ENCODE measurements around the gene ACSF3.
A peak's percentile ranks its signal among the peaks of the same experiment; 100 is the strongest.

The ACSF3 gene

GRCh38 chr16:89093602-89094251 lies at the start of gene ACSF3:
ACSF3 (plus strand) TSS chr16:89093852; CDS start chr16:89100682, 6,830 bp downstream.
- DNase-seq (ENCODE audit: extremely low read depth in 1 of 2, low read depth in 1 of 2): peak; percentile 30 to 57

GRCh38 chr16:89044418-89045180 lies 49.1 kb upstream of the ACSF3 start:
- no peak for DNase-seq (ENCODE audit: extremely low read depth in 1 of 2, low read depth in 1 of 2)

- no peak for DNase-seq (ENCODE audit: extremely low read depth in 1 of 2, low read depth in 1 of 2)
These were observed 48.4 kb upstream of the ACSF3 start for GRCh38 chr16:89045181-89045815.

GRCh38 chr16:89045881-89046280 lies 47.8 kb upstream of the ACSF3 start:
- no peak for DNase-seq (ENCODE audit: extremely low read depth in 1 of 2, low read depth in 1 of 2)

GRCh38 chr16:89046491-89046890 lies 47.2 kb upstream of the ACSF3 start:
- DNase-seq (ENCODE audit: extremely low read depth in 1 of 2, low read depth in 1 of 2): no peak

GRCh38 chr16:89047331-89048089 lies 46.1 kb upstream of the ACSF3 start:
- DNase-seq (ENCODE audit: extremely low read depth in 1 of 2, low read depth in 1 of 2): no peak

GRCh38 chr16:89048090-89048725 lies 45.4 kb upstream of the ACSF3 start:
- DNase-seq (ENCODE audit: extremely low read depth in 1 of 2, low read depth in 1 of 2): no peak

GRCh38 chr16:89048871-89049422 lies 44.7 kb upstream of the ACSF3 start:
- no peak for DNase-seq (ENCODE audit: extremely low read depth in 1 of 2, low read depth in 1 of 2)

GRCh38 chr16:89049484-89050118 lies 44.1 kb upstream of the ACSF3 start:
- DNase-seq (ENCODE audit: extremely low read depth in 1 of 2, low read depth in 1 of 2): no peak

GRCh38 chr16:89050119-89050867 lies 43.4 kb upstream of the ACSF3 start:
- no peak for DNase-seq (ENCODE audit: extremely low read depth in 1 of 2, low read depth in 1 of 2)

- no peak for DNase-seq (ENCODE audit: extremely low read depth in 1 of 2, low read depth in 1 of 2)
These were observed 42.8 kb upstream of the ACSF3 start for GRCh38 chr16:89050868-89051311.

- DNase-seq (ENCODE audit: extremely low read depth in 1 of 2, low read depth in 1 of 2): no peak
These were observed 42.0 kb upstream of the ACSF3 start for GRCh38 chr16:89051521-89052166.

GRCh38 chr16:89052191-89052889 lies 41.3 kb upstream of the ACSF3 start:
- DNase-seq (ENCODE audit: extremely low read depth in 1 of 2, low read depth in 1 of 2): no peak

GRCh38 chr16:89052890-89053724 lies 40.5 kb upstream of the ACSF3 start:
- DNase-seq (ENCODE audit: extremely low read depth in 1 of 2, low read depth in 1 of 2): peak in 1 of 2 donors; percentile 3

GRCh38 chr16:89053725-89054029 lies 40.0 kb upstream of the ACSF3 start:
- DNase-seq (ENCODE audit: extremely low read depth in 1 of 2, low read depth in 1 of 2): no peak

- DNase-seq (ENCODE audit: extremely low read depth in 1 of 2, low read depth in 1 of 2): no peak
These were observed 39.4 kb upstream of the ACSF3 start for GRCh38 chr16:89054261-89054661.

- no peak for DNase-seq (ENCODE audit: extremely low read depth in 1 of 2, low read depth in 1 of 2)
These were observed 38.9 kb upstream of the ACSF3 start for GRCh38 chr16:89054714-89055113.
